Daoy (cell line): ENCODE data around the gene SLC12A7. TPM values are rescaled to one million over a fixed set of nuclear protein-coding genes. Genes with fewer than 3 reads are reported as not detected.

Source experiments
- DNase-seq: peaks from one replicate; pipeline ENCODE4 v3.0.0-alpha.2; 2015; ENCODE audit warnings: low read depth
- total RNA-seq: library from RNA; depleted of rRNA; stranded (reverse); fragments of >200 nt; shearing (Covaris generic); gene quantifications from 2 replicates; pipeline ENCODE4 v1.2.3, GENCODE V29; 2014

SLC12A7 gene
- total RNA-seq, 1 experiment from 2014 or later: 3.0 TPM

DNA sequence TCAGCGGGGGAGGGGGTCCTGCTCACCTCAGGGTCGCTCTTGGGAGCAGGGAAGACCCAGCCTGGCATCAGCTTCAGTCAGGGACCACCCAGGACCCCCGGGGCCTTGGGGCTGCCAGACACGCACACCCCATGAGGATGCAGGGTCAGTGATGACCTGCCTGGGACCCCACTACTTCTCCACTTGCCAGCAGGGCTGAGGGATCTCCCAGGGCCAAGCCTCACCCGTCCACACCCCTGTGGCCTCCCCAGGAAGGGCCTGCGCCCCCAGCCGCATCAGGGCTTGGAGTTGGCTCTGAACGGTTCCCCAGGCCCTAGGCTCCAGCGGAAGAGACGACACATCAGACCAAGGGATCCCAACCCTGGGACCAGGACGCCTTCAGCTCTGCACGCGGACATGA is 33.7 kb downstream of the SLC12A7 start:
- DNase-seq: no peak

DNA sequence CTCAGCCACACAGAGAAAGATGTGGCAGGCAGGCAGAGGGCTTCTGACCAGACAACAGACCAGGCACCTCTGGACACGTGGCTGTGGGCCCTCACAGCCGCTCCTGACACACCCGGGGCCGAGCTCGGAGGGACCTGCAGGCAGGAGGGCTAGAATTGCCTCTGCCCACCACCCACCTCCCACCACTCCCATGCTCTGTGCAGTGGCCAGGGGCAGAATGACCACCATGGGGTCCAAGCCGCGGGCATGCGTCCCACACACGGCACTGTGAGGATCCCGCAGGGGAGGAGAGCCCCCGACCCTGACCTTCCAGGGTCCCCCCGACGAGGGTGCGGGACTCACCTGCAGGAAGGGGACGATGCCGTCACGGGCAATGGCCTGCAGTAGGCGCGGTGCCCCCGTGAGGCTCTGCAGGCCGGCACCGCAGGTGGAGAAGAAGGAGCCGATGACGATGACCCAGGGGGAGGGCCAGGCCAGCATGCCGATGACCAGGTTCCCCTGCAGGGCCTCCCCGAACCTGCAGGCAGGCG is 34.3 kb downstream of the SLC12A7 start:
- DNase-seq: no peak

DNA sequence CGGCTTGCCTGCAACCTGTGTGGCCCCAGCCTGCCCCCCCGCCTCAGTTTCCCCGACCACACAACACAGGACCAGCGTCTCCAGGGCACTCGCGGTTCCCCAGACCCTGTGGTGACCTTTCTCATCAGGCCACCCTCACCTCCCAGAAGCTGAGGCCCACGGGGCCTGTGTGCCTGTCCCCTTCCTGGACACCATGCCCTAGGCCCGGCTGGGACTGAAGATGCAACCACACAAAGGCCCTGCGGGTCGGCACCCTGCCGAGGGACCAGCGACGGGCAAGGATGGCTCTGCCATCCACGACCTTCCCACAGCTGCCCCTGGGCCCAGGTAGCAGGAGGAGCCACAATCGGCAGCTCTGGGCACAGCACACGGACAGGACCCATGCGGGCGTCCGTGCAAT is 34.8 kb downstream of the SLC12A7 start:
- no peak for DNase-seq

DNA sequence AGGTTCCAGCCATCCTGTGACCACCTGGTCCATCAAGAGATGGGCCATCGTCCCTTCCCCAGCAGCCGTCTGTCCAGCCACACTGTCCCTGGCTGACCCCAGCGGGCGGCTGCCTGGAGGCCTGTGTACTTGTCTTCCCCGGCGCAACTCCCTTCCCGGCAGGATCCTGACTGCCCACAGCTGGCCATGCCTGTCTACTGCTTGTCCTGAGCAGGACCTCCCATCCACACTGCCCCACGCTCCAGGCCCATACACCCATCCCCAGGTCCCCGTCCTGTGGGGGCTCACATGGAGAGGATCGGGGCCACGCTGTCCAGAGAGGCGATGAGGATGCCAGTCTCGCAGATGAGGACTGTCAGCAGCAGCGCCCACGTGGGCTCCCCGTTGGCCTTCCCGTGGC is 35.5 kb downstream of the SLC12A7 start:
- no peak for DNase-seq

DNA sequence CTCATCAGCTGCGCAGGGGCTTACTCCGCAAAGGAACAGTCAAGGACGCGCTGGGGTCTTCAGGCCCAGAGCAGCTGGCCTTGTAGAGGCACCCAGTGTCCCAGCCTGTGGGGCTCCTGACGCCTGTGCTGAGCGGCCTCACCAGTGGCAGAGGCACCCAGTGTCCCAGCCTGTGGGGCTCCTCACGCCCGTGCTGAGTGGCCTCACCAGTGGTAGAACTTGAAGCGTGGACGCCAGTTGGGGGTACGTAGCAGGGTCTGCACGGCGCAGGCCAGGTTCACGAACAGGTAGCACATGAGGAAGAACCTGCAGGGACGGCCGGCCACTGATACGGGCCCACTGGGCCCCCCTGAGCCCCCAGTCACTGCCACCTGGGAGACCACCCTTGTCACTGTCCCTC is 35.9 kb downstream of the SLC12A7 start:
- no peak for DNase-seq

DNA sequence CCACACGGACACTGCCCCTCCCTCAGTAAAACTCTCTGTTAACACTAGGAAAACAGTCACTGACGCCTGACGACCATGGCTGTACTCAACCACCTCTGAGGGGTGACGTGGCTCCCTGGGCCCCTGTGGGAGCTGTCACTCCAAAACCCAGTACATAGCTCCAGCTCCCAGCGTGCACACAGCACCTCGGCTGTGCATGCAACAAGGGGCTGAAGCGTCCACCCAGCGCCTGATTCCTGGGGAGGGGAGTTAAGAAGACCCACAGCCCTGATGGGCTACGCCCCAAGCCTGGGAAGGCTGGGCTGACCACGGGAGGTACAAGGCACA is 36.3 kb downstream of the SLC12A7 start:
- DNase-seq: no peak

DNA sequence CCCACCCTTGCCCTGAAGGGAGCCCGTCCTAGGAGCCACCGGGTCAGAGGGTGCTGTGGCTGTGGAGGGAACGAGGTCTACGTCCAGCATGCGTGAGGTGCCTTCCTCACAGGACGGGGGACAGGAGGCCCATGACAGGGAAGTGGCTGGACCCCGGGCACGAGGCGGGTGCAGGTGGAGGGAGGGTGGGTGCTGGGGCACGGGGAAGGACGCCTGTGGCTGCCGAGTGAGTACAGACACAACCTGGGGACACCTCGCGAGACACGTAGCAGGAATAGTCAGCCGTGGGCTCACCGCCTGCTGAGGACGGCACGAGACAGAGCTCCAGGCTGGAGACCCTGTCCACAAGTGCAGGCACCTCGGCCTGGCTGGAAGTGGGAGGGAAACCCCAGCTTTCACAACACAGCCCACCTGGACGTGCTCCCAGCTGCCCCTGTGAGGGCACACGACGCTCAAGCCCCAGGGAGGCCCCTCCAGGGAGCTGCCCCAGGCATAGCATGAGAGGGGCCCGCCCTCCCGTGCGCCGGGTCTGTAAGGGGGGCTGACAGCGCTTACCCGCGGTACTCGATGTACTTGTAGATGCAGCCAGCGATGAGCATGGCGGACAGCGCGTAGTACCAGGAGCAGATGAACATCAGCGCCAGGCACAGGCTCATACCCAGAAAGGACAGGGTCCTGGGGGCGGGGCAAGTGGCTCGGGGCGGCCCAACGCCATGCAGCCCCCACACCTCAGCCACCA is 36.9 kb downstream of the SLC12A7 start:
- no peak for DNase-seq

DNA sequence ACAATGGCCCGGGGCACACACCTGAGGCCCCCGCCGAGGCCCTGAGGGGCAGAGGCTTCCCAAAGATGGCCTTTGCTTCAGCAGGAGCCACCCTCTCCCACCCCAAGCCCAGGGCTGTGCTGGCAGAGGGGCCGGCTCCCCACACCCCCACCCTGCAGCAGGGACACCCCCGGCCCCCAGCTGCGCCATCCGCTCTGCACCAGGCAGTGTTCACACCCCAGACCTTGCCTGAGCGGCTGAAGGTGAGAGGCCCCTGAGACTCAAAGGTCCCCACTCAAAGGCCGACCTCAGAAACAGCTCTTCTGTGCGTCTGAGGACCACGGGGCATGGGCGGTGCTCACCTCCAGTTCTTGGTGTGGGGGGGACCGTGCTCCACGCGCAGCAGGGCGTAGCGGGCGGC is 37.6 kb downstream of the SLC12A7 start:
- no peak for DNase-seq

DNA sequence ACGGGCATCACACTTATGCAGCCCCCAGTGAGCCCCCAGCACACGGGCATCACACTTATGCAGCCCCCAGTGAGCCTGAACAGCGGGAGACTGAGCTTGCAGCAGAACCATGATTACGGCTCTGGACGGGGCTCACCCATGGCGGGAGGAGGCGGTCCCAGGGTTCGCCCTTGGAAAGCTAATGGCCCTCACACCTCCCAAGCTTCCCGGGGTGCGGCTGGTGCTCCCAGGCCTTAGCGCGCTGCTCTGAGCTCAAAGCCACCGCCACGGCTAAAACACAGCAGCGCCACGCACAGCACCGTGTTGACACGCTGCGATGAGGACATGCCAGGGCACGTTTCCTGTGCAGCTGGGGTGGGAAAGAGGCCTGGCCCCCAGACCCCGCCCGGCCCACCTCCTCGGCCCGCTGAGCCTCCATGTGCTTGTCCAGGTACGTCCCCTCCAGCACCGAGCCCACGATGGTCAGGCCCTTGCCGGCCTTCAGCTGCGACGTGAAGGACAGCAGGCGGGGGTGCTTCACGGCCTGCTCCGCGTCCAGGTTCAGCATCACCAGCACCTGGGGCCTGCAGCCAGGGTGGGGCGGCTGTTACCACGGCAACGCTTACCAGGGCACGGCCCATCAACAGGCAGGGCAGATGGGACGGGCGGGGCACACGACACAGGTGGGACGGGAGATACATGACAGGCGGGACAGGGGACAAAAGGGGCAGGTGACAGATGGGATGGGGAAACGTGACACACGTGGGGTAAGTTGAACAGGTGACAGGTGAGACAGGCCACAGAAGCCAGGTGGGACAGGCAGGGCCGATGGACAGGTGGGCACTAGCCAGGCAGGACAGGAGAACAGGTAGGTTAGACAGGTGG is 38.4 kb downstream of the SLC12A7 start:
- DNase-seq: no peak

DNA sequence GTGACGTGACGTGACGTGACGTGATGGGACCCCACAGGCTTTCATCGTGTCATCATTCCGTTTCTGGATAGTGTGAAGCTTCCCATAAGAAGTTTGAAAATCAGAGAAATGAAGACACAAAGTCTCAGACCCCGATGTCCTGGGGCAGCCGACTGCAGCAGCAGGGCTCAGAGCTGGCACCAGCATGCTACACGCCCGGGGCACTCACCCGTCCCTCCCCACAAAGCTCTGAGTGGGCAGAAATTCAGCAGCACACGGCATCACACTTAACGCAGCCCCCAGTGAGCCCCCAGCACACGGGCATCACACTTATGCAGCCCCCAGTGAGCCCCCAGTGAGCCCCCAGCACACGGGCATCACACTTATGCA is 42.2 kb downstream of the SLC12A7 start:
- DNase-seq: no peak

DNA sequence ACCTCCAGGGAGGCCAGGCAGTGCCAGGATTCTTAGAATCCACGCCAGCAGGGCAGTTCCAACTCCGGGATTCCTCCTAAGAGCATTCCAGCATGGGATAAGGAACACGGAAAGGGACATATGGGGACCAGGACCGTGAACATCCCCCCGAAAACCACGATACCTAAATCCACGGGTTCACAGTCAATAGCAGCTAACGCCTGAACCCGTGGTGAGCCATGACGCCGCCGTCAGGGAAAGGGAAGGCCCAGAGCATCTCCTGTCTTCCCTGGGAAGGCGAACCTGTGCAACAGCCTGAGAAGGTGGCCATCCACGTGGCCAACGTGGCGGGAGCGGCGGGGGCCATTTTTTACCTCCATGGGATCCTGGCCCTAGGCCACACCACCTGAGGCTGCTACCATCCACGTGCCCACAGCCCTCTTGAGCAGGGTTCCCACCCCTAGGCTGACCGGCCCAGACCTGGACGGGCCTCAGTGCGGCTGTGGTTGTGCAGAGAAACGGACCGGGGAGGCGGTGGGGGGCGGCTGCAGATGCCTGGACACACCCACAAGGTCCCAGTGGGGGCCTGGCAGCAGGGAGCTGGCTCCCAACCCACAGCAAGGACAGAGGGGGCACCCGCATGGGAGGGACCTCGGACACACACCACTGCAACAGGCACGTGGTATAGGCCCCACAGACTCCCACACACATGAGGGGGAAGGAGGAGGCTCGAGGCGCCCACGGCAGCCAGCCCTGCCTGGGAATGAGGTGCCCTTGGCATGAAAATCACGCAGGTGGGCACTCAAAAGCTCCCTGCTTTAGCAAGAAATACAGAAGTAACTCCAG is 42.8 kb downstream of the SLC12A7 start:
- no peak for DNase-seq

DNA sequence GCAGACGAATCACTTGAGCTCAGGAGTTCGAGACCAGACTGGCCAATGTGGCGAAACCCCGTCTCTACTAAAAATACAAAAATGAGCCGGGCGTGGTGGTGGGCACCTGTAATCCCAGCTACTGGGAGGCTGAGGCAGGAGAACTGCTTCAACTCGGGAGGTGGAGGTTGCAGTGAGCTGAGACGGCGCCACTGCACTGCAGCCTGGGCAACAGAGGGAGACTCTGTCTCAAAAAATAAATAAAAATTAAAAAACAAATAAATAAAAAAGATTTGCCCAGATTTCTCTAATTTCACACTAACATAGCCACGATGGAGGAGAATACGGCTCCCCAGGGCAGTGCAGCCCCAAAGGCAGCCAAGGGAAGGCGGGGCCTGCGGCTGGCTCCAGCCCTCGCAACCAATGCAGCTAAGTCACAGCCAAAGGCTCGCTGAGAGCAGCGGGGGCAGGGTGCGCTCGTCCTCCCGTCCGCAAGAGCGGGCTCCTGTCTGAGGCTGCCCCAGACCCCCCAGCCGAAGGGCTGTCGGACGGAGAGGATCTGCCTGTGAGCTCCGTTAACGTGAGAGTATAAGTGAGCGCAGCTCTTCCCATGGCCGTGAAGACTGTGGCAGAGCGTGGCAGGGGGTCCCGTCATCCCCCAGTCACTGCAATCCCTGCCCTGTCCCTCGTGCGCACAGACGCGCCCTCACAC is 43.5 kb downstream of the SLC12A7 start:
- no peak for DNase-seq

DNA sequence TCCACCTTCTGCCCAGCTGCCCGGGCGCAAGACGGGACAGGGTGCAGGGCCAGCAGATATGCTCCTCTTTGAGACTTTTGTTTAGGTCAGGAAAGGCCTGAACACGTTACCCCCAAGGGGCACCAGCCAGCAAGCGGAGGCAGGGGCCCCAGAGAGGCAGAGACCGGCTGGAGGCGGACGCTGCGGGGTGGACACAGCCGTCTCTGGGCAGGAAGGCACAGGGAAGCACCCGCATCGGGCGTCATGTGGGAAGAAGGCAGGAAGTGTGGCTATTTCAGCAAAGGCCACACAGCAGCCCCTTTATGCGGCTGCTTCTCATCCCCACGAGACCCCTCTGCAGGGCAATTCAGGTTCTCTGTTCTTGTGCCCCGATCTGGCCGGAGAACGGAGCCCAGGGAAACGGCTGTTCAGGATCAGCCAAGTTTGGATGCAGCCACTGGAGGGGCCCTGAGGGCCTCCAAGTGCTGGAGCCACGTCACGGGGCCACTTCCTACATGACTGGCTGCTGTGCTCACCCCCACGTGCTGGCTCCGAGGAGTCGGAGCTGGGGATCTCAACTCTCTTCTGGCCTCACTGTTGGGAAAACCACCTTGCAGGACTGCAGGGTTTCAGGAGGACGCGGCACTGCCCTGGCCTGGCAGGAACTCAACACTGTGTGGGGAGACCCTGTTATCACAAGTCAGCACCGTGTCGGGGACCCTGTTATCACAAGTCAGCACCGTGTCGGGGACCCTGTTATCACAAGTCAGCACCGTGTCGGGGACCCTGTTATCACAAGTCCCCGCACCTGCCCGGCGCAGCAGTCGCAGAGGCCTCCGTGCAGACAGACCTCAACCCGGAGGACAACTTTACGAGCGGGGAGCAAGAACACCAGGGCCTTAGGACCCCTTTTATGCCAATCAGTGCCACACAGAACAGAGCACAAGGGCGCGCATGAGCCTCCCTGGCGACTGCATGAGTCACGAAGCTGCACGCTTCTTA is 44.4 kb downstream of the SLC12A7 start:
- no peak for DNase-seq

DNA sequence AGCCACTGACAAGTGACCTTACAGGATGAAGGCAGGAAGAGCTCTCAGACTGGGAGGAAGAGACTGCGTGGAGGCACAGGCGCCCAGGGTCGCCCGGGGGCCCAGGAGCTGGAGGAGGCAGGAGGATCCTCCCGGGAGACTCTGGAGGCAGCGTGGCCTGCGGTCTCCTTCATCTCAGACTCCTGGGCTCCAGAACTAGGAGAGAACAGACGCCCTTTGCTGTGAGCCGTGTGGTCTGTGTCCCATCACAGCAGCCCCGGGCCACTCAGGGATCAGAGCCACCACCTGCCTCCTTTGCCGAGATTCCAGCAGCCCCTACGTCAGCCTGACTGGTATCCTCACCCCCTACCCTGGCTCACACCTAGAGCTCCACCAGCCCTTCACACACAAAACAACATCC is 45.2 kb downstream of the SLC12A7 start:
- DNase-seq: no peak

DNA sequence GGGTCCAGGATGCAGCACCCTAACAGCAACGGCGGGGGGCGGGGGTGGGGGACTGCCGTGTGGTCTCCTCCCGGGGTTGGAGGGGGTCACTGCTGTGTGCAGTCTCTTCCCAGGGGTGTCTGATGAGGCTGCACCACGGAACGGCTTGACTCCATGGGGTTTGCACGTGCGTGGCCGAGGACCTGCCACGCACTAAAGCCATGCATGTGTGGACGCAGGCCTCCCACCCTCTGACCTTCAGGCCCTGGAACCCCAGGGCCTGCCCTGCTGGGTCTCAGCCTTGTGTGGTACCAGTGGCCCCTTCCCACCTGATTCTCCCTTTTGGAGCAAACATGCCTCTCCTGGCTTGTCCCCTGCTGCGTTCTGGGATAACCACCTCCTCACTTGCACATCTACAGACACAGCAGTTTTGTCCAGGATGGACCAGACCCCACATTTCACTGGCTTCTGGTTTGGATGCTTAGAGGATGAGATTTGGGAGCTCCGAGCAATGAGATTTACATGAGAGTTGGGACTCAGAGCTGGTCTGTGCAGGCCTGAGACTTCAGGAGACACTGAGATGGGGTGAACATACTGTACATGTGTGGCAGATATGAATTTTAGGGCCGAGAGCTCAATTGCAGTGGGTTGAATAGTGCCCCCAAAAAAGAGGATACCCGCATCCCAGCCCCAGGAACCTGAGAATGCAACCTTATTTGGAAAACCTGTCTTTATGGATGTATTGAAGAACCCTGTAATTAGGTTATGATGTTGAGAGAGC is 45.8 kb downstream of the SLC12A7 start:
- no peak for DNase-seq

DNA sequence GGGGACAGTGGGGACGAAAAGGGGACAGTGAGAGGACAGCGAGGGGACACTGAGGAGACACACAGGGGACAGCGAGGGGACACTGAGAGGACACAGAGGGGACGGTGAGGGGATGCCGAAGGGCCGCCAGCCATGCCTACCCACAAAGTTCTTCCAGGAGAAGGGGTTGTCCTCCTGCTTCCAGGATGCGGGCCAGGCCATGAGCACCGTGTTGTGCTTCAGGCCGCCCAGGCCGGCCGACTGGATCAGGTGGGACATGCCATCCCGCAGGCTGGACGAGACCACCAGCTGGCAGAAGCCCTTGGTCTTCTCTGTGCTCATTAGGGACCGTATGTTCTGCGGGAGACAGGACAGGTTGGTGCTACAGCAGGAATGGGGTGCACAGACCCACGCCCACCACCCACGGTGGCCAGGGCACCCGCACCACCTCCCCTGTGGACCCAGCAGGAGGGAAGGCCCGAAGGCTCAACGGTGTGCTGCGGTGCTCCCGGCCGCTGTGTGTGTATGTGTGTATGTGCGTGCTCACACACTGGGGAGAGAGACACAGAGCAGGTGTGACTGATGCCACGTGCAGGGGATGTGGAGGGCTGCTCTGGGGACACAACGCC is 46.6 kb downstream of the SLC12A7 start:
- no peak for DNase-seq

DNA sequence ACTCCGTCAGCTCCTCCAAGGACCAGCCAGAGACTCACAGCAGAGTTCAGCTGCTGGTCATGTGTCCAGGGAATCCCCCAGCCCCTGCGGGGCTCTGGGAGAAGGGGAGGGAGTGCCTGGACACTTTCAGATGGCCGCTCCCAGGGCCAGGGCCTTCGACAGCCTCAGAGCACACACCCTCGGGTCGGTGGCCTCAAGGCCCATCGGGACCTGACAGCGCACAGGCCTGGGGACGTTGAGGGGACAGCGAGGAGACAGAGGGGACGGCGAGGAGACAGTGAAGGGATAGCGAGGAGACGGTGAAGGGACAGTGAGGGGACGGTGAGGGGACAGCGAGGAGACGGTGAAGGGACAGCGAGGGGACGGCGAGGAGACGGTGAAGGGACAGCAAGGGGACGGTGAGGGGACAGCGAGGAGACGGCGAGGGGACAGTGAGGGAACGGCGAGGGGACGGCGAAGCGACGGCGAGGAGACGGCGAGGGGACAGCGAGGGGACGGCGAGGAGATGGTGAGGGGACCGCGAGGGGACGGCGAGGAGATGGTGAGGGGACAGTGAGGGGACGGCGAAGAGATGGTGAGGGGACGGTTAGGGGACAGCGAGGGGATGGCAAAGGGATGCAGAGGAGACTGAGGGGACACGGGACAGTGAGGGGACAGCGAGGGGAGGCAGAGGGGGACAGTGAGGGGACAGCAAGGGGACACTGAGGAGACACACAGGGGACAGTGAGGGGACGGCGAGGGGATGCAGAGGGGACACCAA is 47.3 kb downstream of the SLC12A7 start:
- no peak for DNase-seq

DNA sequence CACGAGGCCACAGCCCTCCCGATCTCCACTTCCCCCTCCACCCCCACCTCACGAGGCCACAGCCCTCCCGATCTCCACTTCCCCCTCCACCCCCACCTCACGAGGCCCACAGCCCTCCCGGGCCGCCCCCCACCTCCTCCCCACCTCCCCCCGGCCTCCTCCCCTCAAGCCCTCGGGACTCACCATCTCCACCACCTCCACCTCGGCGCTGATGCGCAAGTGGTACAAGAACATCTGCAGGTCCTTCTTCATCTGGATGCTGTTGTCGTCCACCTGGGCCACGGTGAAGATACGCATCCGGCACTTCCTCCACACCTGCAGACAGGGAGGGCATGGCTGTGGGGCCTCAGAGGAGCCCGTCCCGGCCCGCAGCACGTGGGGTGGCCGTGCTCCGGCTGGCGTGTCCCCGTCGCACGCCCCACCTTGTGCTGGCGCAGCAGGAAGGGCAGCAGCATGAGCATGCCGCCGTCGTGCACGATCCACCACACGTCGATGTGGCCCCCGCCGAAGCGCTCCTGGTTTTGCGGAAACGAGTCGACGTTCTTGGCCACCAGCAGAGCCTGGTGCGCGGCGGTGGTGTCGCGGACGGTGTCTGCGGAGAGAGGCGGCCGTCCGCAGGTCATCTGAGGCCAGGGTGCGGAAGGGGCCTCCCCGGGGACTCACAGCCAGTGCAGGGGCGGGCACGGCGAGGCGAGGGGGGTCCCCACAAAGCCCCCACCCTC is 48.0 kb downstream of the SLC12A7 start:
- DNase-seq: no peak
